ENCODE results near the gene FAM131A.

Gene FAM131A

DNA sequence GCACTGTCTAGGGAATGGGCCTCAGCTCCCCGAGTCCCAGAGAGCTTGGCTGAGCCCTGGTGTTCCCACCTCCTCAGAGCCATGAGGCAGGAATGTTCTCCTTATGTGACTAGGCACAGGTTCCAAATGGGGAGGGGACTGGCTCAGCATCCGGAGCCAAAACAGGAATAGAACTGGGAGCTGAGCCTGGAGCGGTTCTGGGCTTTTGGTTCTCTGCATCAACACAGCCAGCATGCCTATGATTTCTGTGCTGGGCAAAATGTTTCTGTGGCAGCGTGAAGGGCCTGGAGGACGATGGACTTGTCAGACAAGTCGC is at the start of gene FAM131A:
Gene FAM131A (plus strand): TSS at position 202 of the 316 bp plus-strand sequence. CDS start 31 bp downstream, at position 233.
- no peak for DNase-seq (ENCODE audit: low spot score)

GRCh38 chr3:184289426-184289938 is 47.9 kb upstream of the FAM131A start:
- peak; percentile 68 for DNase-seq (ENCODE audit: low spot score)

DNA sequence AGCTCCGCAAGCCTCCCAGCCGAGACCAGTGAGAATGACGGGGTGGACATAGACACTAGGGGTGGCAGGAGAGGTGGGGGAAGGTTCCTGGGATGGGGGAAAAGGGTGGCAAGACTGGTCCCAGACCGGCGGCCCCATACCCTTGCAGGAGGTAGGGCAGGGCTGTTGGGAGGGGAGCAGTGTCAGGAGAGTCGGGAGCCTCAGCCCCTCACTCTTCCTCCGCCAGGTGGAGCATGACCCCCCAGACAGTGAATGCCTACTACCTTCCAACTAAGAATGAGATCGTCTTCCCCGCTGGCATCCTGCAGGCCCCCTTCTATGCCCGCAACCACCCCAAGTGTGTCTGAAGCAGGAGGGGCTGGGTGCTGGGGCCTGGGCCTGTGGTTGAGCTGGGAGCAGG is 47.1 kb upstream of the FAM131A start:
- DNase-seq (ENCODE audit: low spot score), result no peak

DNA sequence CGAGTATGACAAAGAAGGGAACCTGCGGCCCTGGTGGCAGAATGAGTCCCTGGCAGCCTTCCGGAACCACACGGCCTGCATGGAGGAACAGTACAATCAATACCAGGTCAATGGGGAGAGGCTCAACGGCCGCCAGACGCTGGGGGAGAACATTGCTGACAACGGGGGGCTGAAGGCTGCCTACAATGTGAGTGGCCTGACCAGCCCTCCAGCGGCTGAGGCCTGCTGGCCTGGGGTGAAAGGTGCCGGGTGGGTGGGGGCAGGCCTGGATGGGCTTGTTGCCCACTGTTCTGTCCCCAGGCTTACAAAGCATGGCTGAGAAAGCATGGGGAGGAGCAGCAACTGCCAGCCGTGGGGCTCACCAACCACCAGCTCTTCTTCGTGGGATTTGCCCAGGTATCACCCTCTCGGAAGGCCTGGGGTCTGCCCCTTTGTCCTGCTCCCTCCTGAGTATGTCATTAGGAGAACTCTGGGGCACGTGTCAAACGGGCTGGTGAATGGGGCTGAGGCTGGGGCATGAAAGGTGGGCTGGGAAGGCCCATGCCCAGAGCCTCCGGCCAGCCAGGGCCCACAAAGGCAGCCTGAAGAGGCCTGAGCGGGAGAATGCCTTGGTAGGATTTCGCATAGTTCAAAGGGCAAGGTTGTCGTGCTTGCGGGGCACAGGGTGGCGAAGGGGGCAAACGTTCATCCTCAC is 46.2 kb upstream of the FAM131A start:
- no peak for DNase-seq (ENCODE audit: low spot score)

DNA sequence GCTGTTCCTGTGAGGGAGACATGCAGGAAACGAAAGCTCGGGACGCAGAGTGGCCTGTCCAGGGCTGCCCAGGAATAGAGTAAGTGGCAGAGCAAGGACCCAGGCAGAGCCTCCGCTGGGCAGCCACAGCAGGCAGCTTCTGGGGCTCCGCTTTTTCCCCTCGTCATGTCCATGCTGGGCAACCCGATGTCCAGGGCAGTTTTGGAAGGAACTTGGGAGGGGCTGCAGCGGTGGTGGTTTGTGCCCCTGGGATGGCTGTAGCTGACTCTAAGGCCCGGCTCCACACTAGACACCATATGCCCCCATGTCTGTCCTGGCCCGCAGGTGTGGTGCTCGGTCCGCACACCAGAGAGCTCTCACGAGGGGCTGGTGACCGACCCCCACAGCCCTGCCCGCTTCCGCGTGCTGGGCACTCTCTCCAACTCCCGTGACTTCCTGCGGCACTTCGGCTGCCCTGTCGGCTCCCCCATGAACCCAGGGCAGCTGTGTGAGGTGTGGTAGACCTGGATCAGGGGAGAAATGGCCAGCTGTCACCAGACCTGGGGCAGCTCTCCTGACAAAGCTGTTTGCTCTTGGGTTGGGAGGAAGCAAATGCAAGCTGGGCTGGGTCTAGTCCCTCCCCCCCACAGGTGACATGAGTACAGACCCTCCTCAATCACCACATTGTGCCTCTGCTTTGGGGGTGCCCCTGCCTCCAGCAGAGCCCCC is 45.5 kb upstream of the FAM131A start:
- DNase-seq (ENCODE audit: low spot score), result no peak

GRCh38 chr3:184295771-184296170 is 41.6 kb upstream of the FAM131A start:
- no peak for DNase-seq (ENCODE audit: low spot score)

GRCh38 chr3:184296616-184297015 is 40.8 kb upstream of the FAM131A start:
- no peak for DNase-seq (ENCODE audit: low spot score)

DNA sequence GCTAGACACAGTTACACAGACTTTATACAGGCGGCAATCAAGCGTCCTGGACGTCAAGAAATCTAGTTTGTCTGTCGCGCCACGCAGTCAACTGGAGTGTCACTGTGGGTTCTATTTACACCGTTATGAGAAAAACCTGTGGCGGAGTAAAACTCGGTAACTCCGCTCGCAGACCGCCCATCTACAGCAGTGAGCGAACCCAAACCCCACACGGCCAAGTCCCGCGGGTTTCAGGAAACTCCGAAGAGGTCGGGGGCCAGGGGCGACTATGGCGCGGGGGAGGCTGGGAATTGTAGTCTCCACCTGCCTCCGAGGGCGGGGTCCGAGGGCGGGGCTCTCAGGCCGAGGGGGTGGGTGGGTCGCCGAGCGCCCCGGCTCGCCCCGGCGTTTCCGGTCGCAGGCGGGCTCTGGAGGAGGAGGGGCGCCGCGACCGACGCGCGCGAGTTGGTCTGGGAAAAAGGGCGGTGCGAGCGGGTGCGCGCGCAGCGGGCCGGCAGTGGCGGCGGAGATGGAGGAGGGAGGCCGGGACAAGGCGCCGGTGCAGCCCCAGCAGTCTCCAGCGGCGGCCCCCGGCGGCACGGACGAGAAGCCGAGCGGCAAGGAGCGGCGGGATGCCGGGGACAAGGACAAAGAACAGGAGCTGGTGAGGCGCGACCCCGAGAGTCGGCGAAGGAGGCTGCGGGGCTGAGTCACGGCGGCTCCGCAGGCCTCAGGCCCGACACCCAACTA is 38.5 kb upstream of the FAM131A start, which contains the start of gene PSMD2:
Gene PSMD2 (plus strand): TSS at position 483 of the 729 bp plus-strand sequence. CDS start 26 bp downstream, at position 509.
- DNase-seq (ENCODE audit: low spot score), result peak; percentile 95

DNA sequence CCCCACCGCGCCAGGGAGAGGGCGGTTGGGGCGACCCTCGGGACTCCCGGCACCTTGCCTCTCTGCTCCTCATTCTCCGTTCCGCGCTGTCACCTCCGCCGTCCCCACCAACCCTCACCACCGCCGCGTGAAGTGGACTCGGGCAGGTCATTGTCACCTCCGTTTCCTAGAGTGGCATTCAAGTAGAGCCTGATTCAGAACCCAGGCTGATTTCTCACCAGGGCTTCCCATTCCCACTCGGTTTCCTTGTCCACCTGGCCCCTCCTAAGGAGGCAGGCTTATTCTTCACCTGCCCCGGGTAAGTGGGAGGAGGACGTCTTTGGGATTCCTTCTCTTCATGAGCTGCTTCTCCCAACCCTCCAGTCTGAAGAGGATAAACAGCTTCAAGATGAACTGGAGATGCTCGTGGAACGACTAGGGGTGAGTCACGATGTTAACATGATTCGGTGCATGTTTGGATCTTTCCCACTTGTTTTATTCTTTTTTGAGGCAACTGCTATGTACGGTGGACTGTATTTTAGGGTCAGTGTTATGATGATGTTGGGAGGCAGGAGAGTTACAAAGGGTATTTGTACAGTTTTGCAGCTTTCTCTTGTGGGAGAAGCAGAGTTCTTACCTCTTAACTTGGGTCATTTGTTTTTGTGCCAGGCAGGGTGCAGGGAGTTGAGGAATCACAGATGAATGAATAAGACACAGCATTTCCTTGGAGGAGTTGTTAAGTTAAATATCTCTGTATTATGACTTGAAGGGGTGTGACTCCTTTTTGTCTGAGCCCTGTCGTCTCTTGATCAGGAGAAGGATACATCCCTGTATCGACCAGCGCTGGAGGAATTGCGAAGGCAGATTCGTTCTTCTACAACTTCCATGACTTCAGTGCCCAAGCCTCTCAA is 37.7 kb upstream of the FAM131A start:
- no peak for DNase-seq (ENCODE audit: low spot score)

GRCh38 chr3:184300378-184300720 is 37.1 kb upstream of the FAM131A start:
- DNase-seq (ENCODE audit: low spot score), result no peak

DNA sequence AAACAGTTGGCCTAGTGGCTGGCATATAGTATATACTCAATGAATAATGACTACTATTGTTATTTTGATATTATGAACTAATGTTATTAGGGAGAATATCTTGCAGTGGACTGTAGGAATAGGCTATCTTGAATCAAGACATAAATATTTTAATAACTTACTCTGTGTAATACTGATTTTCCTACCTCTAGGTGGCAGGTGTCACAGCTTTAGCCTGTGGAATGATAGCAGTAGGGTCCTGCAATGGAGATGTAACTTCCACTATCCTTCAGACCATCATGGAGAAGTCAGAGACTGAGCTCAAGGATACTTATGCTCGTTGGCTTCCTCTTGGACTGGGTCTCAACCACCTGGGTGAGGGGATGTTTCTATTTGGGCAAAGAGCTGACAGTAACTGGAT is 31.8 kb upstream of the FAM131A start:
- no peak for DNase-seq (ENCODE audit: low spot score)

GRCh38 chr3:184306341-184306972 is 30.9 kb upstream of the FAM131A start:
- no peak for DNase-seq (ENCODE audit: low spot score)

DNA sequence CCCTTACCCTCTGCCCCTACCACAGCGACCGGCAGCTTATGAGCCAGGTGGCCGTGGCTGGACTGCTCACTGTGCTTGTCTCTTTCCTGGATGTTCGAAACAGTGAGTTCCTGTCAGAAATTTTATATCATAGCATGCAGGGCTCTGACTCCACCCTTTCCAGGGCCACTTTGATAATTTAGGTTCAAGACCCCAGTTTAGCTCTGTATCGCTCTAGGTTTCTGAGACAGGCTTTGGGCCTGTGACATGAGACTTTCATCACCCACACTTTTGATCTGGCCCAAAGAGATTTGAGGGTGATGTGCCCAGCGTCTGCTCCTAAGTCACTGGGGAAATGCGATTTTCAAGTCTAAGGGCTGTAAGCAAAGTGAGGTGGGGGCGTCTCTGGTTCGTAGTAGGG is 29.5 kb upstream of the FAM131A start:
- no peak for DNase-seq (ENCODE audit: low spot score)

DNA sequence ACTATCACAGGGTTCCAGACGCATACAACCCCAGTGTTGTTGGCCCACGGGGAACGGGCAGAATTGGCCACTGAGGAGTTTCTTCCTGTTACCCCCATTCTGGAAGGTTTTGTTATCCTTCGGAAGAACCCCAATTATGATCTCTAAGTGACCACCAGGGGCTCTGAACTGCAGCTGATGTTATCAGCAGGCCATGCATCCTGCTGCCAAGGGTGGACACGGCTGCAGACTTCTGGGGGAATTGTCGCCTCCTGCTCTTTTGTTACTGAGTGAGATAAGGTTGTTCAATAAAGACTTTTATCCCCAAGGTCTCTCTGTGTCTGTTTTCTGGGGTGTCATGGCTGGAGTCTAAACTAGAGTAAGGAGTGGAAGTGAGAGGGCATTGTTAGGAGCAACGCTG is 28.7 kb upstream of the FAM131A start:
- no peak for DNase-seq (ENCODE audit: low spot score)

DNA sequence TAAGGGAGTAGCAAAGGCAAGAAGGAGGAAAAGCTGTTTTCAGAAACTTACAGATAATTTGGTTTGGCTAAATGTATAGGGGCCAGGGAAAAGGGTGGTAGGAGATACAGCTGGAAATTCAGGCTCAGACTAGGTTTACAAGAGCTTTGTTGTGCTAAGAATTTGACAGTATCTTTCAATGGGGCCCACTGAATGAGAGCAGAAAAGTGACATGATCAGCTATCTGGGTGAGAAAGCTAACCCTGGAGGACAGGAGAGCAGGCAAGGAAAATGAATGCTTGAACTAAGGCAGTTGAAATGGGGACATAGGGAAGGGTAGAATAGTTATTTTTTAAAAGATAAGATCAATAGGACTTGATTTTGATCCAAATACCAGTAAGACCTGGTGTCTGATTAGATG is 25.8 kb upstream of the FAM131A start:
- no peak for DNase-seq (ENCODE audit: low spot score)

DNA sequence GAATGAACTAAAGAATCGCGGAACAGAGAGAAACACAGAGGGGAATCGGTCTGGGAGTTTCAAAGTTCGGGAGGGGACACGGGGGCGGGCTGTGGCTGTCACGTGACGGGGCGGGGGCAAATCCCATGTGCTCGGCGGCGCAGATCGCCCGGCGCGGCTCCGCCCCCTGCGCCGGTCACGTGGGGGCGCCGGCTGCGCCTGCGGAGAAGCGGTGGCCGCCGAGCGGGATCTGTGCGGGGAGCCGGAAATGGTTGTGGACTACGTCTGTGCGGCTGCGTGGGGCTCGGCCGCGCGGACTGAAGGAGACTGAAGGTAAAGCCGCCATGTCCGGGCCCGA is 23.1 kb upstream of the FAM131A start, which contains the start of gene EIF4G1:
Gene EIF4G1 (plus strand): TSS at position 244 of the 337 bp plus-strand sequence. CDS start 1,191 bp downstream, outside the sequence.
- DNase-seq (ENCODE audit: low spot score), result peak; percentile 96

- DNase-seq (ENCODE audit: low spot score), result peak; percentile 84
Measured at GRCh38 chr3:184314700-184315542, 22.5 kb upstream of the FAM131A start.

DNA sequence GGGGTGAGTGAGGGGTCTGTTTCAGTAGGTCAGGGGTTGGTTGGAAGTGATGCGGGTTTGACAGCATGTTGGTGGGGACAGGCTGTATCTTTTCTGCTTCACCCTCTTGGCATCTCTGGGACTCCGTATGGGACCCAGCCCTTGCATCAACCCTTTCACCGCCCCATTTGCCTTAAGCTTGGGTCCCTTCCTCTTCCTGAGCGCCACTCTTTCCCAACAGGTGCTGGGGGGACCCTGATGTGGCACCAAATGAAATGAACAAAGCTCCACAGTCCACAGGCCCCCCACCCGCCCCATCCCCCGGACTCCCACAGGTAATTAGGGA is 21.9 kb upstream of the FAM131A start:
- peak; percentile 35 for DNase-seq (ENCODE audit: low spot score)

- DNase-seq (ENCODE audit: low spot score), result no peak
Measured at GRCh38 chr3:184315871-184316661, 21.3 kb upstream of the FAM131A start.

GRCh38 chr3:184316792-184317191 is 20.6 kb upstream of the FAM131A start:
- no peak for DNase-seq (ENCODE audit: low spot score)

Measured in hepatic stellate cell (primary cell).